ENCODE measurements around the gene SENP6.
"Not testable (repeated sequence)": the region's sequence is repeated elsewhere in the genome, so short reads cannot be mapped to it uniquely, and the experiment has no call there.

The SENP6 gene

GRCh38 chr6:75687937-75688336 is 86.3 kb downstream of the SENP6 start:
- peaks cover 15 to 44% of the 10 kb centered on the region in 2 experiments for H3K36me3 ChIP-seq (ENCODE audit: control insufficient read depth in 2 of 2, insufficient read depth in 1 of 2, low read length in 2 of 2)
- H3K9me3 ChIP-seq (ENCODE audit: control insufficient read depth, insufficient read depth, low read depth, low read length); H3K4me3 ChIP-seq (ENCODE audit: low read depth, low read length); H3K27ac ChIP-seq (ENCODE audit: extremely low read depth, low read depth, low read length); H3K4me1 ChIP-seq (ENCODE audit: control insufficient read depth, insufficient read depth, low read length): not testable (repeated sequence)
- CTCF ChIA-PET, result interaction anchor here (0.6 to 1.3 kb wide), 3 partner anchors 13 to 189 kb away, joined by 3 to 6 read pairs (median 3); no protein-coding TSS in a partner anchor
- TF ChIP-seq SCRT2 (tag by site-specific recombination; IDR thresholded peaks at IDR 0.05), result peak; percentile 71
- POLR2A ChIA-PET, result interaction anchor here (0.6 kb wide), 1 partner anchor 115 kb away, joined by 3 read pairs; no protein-coding TSS in a partner anchor

GRCh38 chr6:75689576-75689975 is 87.9 kb downstream of the SENP6 start:
- H3K27ac ChIP-seq (ENCODE audit: extremely low read depth, low read depth, low read length), result no peak overlapping the region
- H3K4me3 ChIP-seq (ENCODE audit: low read depth, low read length), result no peak overlapping the region
- CTCF ChIA-PET, result interaction anchor here (0.7 kb wide), 1 partner anchor 13 kb away, joined by 3 read pairs; no protein-coding TSS in a partner anchor
- no peak for TF ChIP-seq ZNF404 (tag by site-specific recombination; IDR thresholded peaks at IDR 0.05)
- no peak for TF ChIP-seq ZNF221 (tag by site-specific recombination; IDR thresholded peaks at IDR 0.05; ENCODE audit: borderline replicate concordance)
- TF ChIP-seq ZBTB7A (tag by site-specific recombination; IDR thresholded peaks at IDR 0.05; ENCODE audit: low read depth), result no peak
- TF ChIP-seq ZNF302 (tag by site-specific recombination; IDR thresholded peaks at IDR 0.05; ENCODE audit: low read depth), result no peak
- TF ChIP-seq ZNF311 (tag by site-specific recombination; IDR thresholded peaks at IDR 0.05; ENCODE audit: borderline replicate concordance), result no peak
- no peak for TF ChIP-seq ZNF510 (tag by site-specific recombination; IDR thresholded peaks at IDR 0.05; ENCODE audit: insufficient replicate concordance)
- TF ChIP-seq ZNF596 (tag by site-specific recombination; IDR thresholded peaks at IDR 0.05), result no peak
- TF ChIP-seq INSM2 (tag by site-specific recombination; IDR thresholded peaks at IDR 0.05), result no peak
- no peak for TF ChIP-seq HIC1 (tag by site-specific recombination; IDR thresholded peaks at IDR 0.05)
- TF ChIP-seq ZNF19 (tag by site-specific recombination; IDR thresholded peaks at IDR 0.05; ENCODE audit: low read depth), result no peak
- TF ChIP-seq GLI4 (tag by site-specific recombination; IDR thresholded peaks at IDR 0.05), result no peak
- TF ChIP-seq ZNF501 (tag by site-specific recombination; IDR thresholded peaks at IDR 0.05), result no peak
- no peak for TF ChIP-seq ZNF48 (tag by site-specific recombination; IDR thresholded peaks at IDR 0.05)
- no peak for TF ChIP-seq ZNF133 (tag by site-specific recombination; IDR thresholded peaks at IDR 0.05)
- no peaks in the 10 kb centered on the region for H3K4me1 ChIP-seq (ENCODE audit: control insufficient read depth, insufficient read depth, low read length)
- POLR2A ChIA-PET, result no interaction called here
- no peaks in the 10 kb centered on the region for H3K9me3 ChIP-seq (ENCODE audit: control insufficient read depth, insufficient read depth, low read depth, low read length)
- H3K36me3 ChIP-seq (ENCODE audit: control insufficient read depth in 2 of 2, insufficient read depth in 1 of 2, low read length in 2 of 2), result peaks cover 23 to 53% of the 10 kb centered on the region in 2 experiments

GRCh38 chr6:75691012-75691411 is 89.3 kb downstream of the SENP6 start:
- no peak overlapping the region for H3K4me3 ChIP-seq (ENCODE audit: low read depth, low read length)
- H3K36me3 ChIP-seq (ENCODE audit: control insufficient read depth in 2 of 2, insufficient read depth in 1 of 2, low read length in 2 of 2), result peaks cover 34 to 65% of the 10 kb centered on the region in 2 experiments
- no peaks in the 10 kb centered on the region for H3K4me1 ChIP-seq (ENCODE audit: control insufficient read depth, insufficient read depth, low read length)
- ChIA-PET POLR2A (interaction anchor here (0.6 kb wide), 2 partner anchors 40 to 341 kb away, joined by 3 to 4 read pairs; no protein-coding TSS in a partner anchor), CTCF (no interaction called here)
- H3K27ac ChIP-seq (ENCODE audit: extremely low read depth, low read depth, low read length), result no peak overlapping the region
- no peaks in the 10 kb centered on the region for H3K9me3 ChIP-seq (ENCODE audit: control insufficient read depth, insufficient read depth, low read depth, low read length)
- TF ChIP-seq KLF8 (tag by site-specific recombination; IDR thresholded peaks at IDR 0.05) (no peak), HIC1 (tag by site-specific recombination; IDR thresholded peaks at IDR 0.05) (no peak), ZNF121 (tag by site-specific recombination; IDR thresholded peaks at IDR 0.05) (no peak), ZNF624 (tag by site-specific recombination; IDR thresholded peaks at IDR 0.05) (no peak), KLF1 (tag by site-specific recombination; IDR thresholded peaks at IDR 0.05) (no peak), ZNF335 (tag by site-specific recombination; conservative IDR thresholded peaks at IDR 0.05) (no peak), ZFP69B (tag by site-specific recombination; IDR thresholded peaks at IDR 0.05) (no peak), ZNF558 (tag by site-specific recombination; IDR thresholded peaks at IDR 0.05) (no peak), ZNF48 (tag by site-specific recombination; IDR thresholded peaks at IDR 0.05) (no peak), ZNF202 (tag by site-specific recombination; IDR thresholded peaks at IDR 0.05; ENCODE audit: borderline replicate concordance) (no peak), ZEB2 (tag by site-specific recombination; IDR thresholded peaks at IDR 0.05) (no peak), ZNF639 (tag by site-specific recombination; IDR thresholded peaks at IDR 0.05) (no peak)

Data from HEK293 (cell line).